Measurements from ENCODE around the gene FH.
A peak's percentile ranks its signal among the peaks of the same experiment; 100 is the strongest.

Gene FH

GRCh38 chr1:241520080-241520465, 518 bp upstream of the FH start:
- no peak for DNase-seq

- DNase-seq: no peak
Observed at GRCh38 chr1:241518476-241519307, 863 bp downstream of the FH start.

- no peak for DNase-seq
Observed at GRCh38 chr1:241513378-241513777, 6.2 kb downstream of the FH start.

- no peak for DNase-seq
Observed at GRCh38 chr1:241507189-241507863, 12.2 kb downstream of the FH start.

GRCh38 chr1:241503444-241503843, 16.1 kb downstream of the FH start:
- DNase-seq: no peak

GRCh38 chr1:241499910-241500309, 19.6 kb downstream of the FH start:
- no peak for DNase-seq

GRCh38 chr1:241495741-241496140, 23.8 kb downstream of the FH start:
- no peak for DNase-seq

- DNase-seq: no peak
Observed at GRCh38 chr1:241488739-241489138, 30.8 kb downstream of the FH start.

- no peak for DNase-seq
Observed at GRCh38 chr1:241485554-241485992, 34.0 kb downstream of the FH start.

- no peak for DNase-seq
Observed at GRCh38 chr1:241485145-241485544, 34.4 kb downstream of the FH start.

- DNase-seq: no peak
Observed at GRCh38 chr1:241482761-241483250, 36.7 kb downstream of the FH start.

- no peak for DNase-seq
Observed at GRCh38 chr1:241479294-241479693, 40.3 kb downstream of the FH start.

GRCh38 chr1:241475671-241476070, 43.9 kb downstream of the FH start:
- no peak for DNase-seq

GRCh38 chr1:241473026-241473425, 46.5 kb downstream of the FH start:
- no peak for DNase-seq

GRCh38 chr1:241470908-241471590, 48.5 kb downstream of the FH start:
- no peak for DNase-seq

- DNase-seq: no peak
Observed at GRCh38 chr1:241470361-241470760, 49.2 kb downstream of the FH start.

- no peak for DNase-seq
Observed at GRCh38 chr1:241465673-241466072, 53.9 kb downstream of the FH start.

GRCh38 chr1:241464985-241465384, 54.6 kb downstream of the FH start:
- DNase-seq: no peak

- no peak for DNase-seq
Observed at GRCh38 chr1:241462391-241462790, 57.2 kb downstream of the FH start.

- DNase-seq: no peak
Observed at GRCh38 chr1:241460098-241460873, 59.3 kb downstream of the FH start.

GRCh38 chr1:241459186-241459802, 60.3 kb downstream of the FH start:
- DNase-seq: peak; percentile 61

GRCh38 chr1:241457421-241457820, 62.1 kb downstream of the FH start:
- no peak for DNase-seq
